PFSK-1 (cell line): ENCODE data around the gene LRRC41.

Experiments
- POLR2AphosphoS5 ChIP-seq: IDR thresholded peaks from 2 replicates; pipeline ENCODE4 v1.6.1; 2012; ENCODE audit warnings: low read depth, mild to moderate bottlenecking, control low read depth, low read length, moderate library complexity
- SIN3A ChIP-seq: IDR thresholded peaks from 2 replicates; pipeline ENCODE4 v1.6.1; 2012; ENCODE audit warnings: mild to moderate bottlenecking, low read length, moderate library complexity, borderline replicate concordance; ENCODE audit not compliant: insufficient read depth

GRCh38 chr1:46268578-46268977 lies 34.8 kb downstream of the LRRC41 start:
- TF ChIP-seq POLR2AphosphoS5 (no peak), SIN3A (no peak)
